Stimulated activated CD4-positive, alpha-beta T cell treated with anti-CD3 and anti-CD28 coated beads, TNF-alpha, amount 100 ng/mL, for 48 hours (primary cell): Measurements from ENCODE around the gene RGS19.
"Not testable (repeated sequence)": the region's sequence is repeated elsewhere in the genome, so short reads cannot be mapped to it uniquely, and the experiment has no call there.

ENCODE experiments used
- DNase-seq, 3 donors: peaks; one replicate each; pipeline ENCODE4 v3.0.0-alpha.2; 2020; ENCODE audit warnings: low read depth in 3 of 3

Gene RGS19

DNA sequence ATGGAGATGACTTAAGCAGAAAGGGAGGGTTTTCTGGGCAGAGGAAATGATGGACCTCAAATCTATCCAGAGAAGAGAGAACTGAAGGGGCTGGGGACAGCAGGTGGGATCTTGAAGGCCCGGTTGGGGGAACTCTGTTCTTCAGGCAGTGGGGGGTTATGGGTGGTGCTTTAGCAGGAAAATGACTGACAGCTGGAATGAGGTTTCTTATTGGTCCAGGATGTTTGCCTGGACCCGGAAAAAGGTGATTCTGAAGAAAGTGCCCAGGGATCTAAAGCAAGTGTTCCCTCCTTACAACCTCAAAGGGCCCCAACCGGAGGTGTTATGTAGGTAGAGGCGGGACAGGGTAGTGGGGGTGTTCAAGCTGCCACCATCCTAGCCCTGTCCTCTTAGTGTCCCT, 16.1 kb upstream of the RGS19 start:
- DNase-seq = no peak

DNA sequence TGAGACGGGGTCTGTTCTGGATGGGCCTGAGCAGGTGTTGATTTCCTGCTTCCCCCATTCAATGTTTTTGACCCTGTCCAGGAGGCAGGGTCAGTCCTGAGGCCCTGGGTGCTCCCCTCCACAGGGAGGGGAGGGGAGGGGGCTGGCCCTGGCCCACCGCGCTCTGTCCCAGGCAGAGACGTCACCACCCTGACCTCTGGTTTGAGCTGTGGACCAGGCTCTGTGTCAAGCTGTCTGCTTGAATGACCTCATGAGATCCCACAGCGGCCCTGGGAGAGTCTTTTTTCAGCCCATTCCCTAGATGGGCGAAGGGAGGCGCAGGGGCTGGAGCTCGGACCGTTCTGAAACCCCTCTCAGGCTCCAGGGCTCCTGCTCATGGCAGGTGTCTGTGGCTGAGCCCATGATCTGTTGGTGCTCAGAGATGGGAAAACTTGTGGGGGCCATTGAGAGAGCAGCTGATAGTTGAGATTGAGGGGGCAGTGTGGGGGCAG, 13.7 kb upstream of the RGS19 start:
- no peak for DNase-seq

- DNase-seq = no peak
These were observed 13.1 kb upstream of the RGS19 start for GRCh38 chr20:64092258-64093012.

DNA sequence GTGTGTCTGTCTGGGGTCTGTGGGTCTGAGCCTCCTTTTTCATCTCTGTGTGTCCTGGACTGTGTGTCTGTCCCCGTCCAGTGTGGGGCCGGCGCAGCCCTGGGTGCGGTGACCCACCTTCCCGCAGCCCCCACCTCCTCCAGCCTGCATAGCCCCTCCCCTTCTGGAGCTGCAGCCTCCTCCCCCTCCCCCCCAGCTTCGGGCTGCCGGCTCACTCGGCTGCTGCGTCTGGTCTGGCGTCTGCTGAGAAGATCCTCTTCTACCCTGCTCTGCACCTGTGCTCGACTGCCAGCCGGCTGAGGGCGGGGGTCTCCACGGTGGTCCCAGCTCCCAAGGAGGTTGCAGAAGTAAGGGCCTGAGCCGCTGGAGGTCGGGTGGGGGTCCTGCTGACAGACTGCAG, 12.5 kb upstream of the RGS19 start:
- DNase-seq = no peak

GRCh38 chr20:64091340-64091739, 12.0 kb upstream of the RGS19 start:
- DNase-seq = no peak

- DNase-seq = no peak
These were observed 10.8 kb upstream of the RGS19 start for GRCh38 chr20:64090165-64090564.

GRCh38 chr20:64088586-64088985, 9.3 kb upstream of the RGS19 start:
- not testable (repeated sequence) for DNase-seq

DNA sequence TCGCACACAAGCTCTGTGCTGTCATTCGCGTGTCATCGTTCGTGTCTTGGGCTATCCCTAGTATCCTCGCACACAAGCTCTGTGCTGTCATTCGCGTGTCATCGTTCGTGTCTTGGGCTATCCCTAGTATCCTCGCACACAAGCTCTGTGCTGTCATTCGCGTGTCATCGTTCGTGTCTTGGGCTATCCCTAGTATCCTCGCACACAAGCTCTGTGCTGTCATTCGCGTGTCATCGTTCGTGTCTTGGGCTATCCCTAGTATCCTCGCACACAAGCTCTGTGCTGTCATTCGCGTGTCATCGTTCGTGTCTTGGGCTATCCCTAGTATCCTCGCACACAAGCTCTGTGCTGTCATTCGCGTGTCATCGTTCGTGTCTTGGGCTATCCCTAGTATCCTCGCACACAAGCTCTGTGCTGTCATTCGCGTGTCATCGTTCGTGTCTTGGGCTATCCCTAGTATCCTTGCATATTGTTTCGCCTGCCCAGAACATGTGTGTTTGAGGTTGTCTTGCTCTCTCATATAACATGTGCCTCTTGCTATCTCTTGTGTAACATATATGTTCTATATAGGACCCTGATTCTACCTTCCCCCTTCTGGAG, 8.0 kb upstream of the RGS19 start:
- DNase-seq = not testable (repeated sequence)

- DNase-seq = no peak
These were observed 7.5 kb upstream of the RGS19 start for GRCh38 chr20:64086801-64087200.

GRCh38 chr20:64084685-64085152, 5.4 kb upstream of the RGS19 start:
- DNase-seq = no peak

- DNase-seq = no peak
These were observed 4.7 kb upstream of the RGS19 start, which contains the start of gene LKAAEAR1 for GRCh38 chr20:64083804-64084684. LKAAEAR1 (minus strand) TSS chr20:64084398; CDS start chr20:64084219, 179 bp downstream.

- peak in 2 of 3 donors; percentile 43 to 74 for DNase-seq
These were observed 4.1 kb upstream of the RGS19 start for GRCh38 chr20:64083378-64083803.

GRCh38 chr20:64082820-64083377, 3.6 kb upstream of the RGS19 start:
- DNase-seq = no peak

DNA sequence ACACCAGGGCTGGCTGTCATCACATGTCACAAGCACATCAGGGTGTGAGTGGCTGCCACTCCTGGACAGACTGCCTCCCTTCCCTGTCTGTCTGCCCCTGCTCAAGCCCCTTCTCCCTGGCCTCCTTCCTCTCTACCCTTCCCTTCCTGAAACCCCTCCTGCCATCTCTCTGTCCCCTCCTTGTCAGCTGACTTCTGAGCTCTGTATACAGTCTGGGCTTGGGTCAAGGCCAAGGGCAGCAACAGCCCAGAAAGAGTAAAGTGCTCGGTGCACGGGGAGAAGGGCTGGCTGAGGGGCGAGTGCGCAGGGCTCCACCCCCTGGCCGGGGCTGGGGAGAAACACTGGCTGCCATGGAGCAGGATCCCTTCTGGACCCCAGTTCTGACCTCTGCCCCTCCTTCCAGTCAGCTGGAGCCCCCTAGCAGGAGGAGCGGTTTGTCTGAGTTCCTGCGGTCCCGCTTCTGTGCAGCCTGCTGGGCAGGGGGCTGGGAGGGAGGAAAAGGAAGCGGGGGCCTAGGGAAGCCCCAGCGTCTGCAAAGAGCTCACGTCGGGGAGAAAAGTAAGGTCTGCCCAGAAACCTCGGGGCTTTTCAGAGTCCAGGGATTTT, 2.9 kb upstream of the RGS19 start:
- no peak for DNase-seq

DNA sequence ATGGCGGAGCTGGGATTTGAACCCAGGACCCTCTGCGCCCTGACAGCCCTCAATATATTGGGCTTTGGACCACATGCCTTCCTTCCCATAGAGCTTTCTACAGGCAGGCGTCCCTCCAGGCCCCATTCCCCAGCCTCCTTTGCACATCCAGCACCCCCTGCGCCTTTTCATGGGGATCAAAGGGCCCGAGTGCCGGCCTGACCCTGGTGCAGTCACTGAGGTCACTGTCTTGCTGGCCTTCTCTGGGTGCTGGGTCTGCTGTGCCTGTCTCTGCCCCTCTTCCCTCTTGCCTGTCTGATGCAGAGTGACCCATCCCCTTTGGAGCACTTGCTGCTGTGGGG, 2.3 kb upstream of the RGS19 start:
- no peak for DNase-seq

- DNase-seq = no peak
These were observed 1.7 kb upstream of the RGS19 start for GRCh38 chr20:64080813-64081623.

GRCh38 chr20:64080013-64080812, 895 bp upstream of the RGS19 start, which contains the start of gene OPRL1:
OPRL1 (plus strand) TSS chr20:64080082; CDS start chr20:64092721, 12,639 bp downstream.
- no peak for DNase-seq

DNA sequence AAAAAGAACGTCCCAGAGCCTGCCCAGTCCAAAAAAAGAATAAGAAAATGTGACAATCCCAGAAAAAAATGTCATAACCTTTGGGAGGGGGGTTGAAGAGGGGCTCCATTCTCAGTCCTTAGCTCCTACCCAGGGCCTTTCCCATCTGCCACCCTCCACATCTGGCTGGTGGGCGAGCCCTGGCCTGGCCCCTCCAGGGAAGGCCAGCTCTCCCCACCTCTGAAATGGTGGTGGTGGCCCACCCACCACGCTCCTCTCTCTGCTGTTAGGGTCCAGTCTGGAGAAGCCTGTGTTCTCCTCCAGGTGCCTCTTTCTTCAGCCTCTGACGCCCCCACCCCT, 415 bp downstream of the RGS19 start:
- no peak for DNase-seq

GRCh38 chr20:64077876-64078551, 1.3 kb downstream of the RGS19 start:
- DNase-seq = no peak
